Upper lobe of left lung (tissue), 4 donors: Measurements from ENCODE around the gene OR5AU1.

ENCODE experiments used
- EP300 ChIP-seq, 4 donors: sonication (generic); formaldehyde crosslinking; IDR thresholded peaks; one replicate each; pipeline ENCODE4 v1.5.1; 2017; ENCODE audit warnings: antibody characterized with exemption in 4 of 4, control low read depth in 2 of 4
- POLR2A ChIP-seq, 4 donors: fragments of 450-650 bp; IDR thresholded peaks; one replicate each; pipeline ENCODE4 v1.5.1; 2016 to 2017; ENCODE audit warnings: antibody characterized with exemption in 4 of 4, mild to moderate bottlenecking in 2 of 4
- TF ChIP-seq, protein P1 (sequence below), 6 experiments: fragments of 450-650 bp in 4 of 6; fragments of 200-600 bp in 2 of 6; sonication (generic) in 2 of 6; IDR thresholded peaks; one replicate each; pipeline ENCODE4 v1.5.1; 2016 to 2019; ENCODE audit warnings: antibody characterized with exemption in 6 of 6

DNA sequence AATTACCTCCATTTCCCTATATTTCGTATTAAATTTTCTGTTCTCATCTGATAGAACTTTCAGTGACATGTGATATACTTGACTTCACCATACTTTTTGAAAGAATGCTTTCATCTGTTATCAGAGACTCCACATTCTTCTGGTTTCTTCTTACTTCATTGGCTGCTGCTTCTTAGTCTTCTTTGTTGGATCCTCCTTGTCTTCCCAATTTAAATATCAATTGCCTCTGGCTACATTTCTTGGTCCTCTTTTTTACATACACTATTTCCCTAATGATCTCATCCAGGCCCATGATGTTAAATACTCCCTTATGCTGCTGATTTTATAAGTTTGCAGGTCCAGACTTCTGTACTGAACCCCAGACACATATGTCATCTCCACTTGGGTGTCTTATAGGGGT lies 22.0 kb downstream of the OR5AU1 start:
- TF ChIP-seq POLR2A (IDR thresholded peaks at IDR 0.05) (no peak), EP300 (IDR thresholded peaks at IDR 0.05) (no peak)
- TF ChIP-seq, protein P1, sequence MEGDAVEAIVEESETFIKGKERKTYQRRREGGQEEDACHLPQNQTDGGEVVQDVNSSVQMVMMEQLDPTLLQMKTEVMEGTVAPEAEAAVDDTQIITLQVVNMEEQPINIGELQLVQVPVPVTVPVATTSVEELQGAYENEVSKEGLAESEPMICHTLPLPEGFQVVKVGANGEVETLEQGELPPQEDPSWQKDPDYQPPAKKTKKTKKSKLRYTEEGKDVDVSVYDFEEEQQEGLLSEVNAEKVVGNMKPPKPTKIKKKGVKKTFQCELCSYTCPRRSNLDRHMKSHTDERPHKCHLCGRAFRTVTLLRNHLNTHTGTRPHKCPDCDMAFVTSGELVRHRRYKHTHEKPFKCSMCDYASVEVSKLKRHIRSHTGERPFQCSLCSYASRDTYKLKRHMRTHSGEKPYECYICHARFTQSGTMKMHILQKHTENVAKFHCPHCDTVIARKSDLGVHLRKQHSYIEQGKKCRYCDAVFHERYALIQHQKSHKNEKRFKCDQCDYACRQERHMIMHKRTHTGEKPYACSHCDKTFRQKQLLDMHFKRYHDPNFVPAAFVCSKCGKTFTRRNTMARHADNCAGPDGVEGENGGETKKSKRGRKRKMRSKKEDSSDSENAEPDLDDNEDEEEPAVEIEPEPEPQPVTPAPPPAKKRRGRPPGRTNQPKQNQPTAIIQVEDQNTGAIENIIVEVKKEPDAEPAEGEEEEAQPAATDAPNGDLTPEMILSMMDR (IDR thresholded peaks at IDR 0.05): no peak
